Astrocyte (in vitro differentiated cells and primary cell): Measurements from ENCODE around the gene INO80E. TPM values are rescaled to one million over a fixed set of nuclear protein-coding genes. Genes with fewer than 3 reads are reported as not detected.

Source experiments
- DNase-seq: peaks from one replicate; pipeline ENCODE4 v3.0.0-alpha.2; 2010; ENCODE audit warnings: low read depth
- FAIRE-seq: peaks from 2 replicates; lab custom pipeline; 2011; peaks lifted over from hg19 to GRCh38; lab: Jason Lieb, UNC
- H2AFZ ChIP-seq: 2 replicates; pipeline ENCODE4 v1.6.0; 2012; ENCODE audit warnings: low read depth, low read length, inconsistent platforms
- H3K27ac ChIP-seq: 2 replicates; pipeline ENCODE4 v1.5.1; 2011; ENCODE audit warnings: low read depth, low read length, inconsistent platforms
- H3K27me3 ChIP-seq: 2 replicates; pipeline ENCODE4 v1.6.0; 2011; ENCODE audit warnings: low read length, inconsistent platforms; ENCODE audit not compliant: insufficient read depth
- H3K36me3 ChIP-seq: 2 replicates; pipeline ENCODE4 v1.5.1; 2011; ENCODE audit warnings: low read length, inconsistent platforms; ENCODE audit not compliant: insufficient read depth
- H3K4me1 ChIP-seq: 2 replicates; pipeline ENCODE4 v1.5.1; 2011; ENCODE audit warnings: low read length, inconsistent platforms; ENCODE audit not compliant: insufficient read depth
- H3K4me2 ChIP-seq: 2 replicates; pipeline ENCODE4 v1.6.0; 2012; ENCODE audit warnings: low read length, inconsistent platforms
- H3K4me3 ChIP-seq: 2 replicates; pipeline ENCODE4 v1.5.1; 2011; ENCODE audit warnings: low read depth, mild to moderate bottlenecking, low read length, inconsistent platforms; ENCODE audit not compliant: insufficient read depth
- H3K79me2 ChIP-seq: 2 replicates; pipeline ENCODE4 v1.6.0; 2012; ENCODE audit warnings: mild to moderate bottlenecking, low read length, inconsistent platforms; ENCODE audit not compliant: insufficient read depth
- H3K9ac ChIP-seq: 2 replicates; pipeline ENCODE4 v1.6.0; 2012; ENCODE audit warnings: mild to moderate bottlenecking, low read length, inconsistent platforms
- H3K9me3 ChIP-seq: 2 replicates; pipeline ENCODE4 v1.5.1; 2012; ENCODE audit warnings: low read depth, mild to moderate bottlenecking, low read length, inconsistent platforms; ENCODE audit not compliant: insufficient read depth
- H4K20me1 ChIP-seq: 2 replicates; pipeline ENCODE4 v1.6.0; 2012; ENCODE audit warnings: low read length, inconsistent platforms; ENCODE audit not compliant: insufficient read depth
- H3K27ac Mint-ChIP-seq: one replicate; pipeline ENCODE4 v1.8.0; 2021; ENCODE audit warnings: mild to moderate bottlenecking, mixed read lengths; ENCODE audit not compliant: unreplicated experiment
- H3K27me3 Mint-ChIP-seq: one replicate; pipeline ENCODE4 v1.8.0; 2021; ENCODE audit warnings: low read depth, mixed read lengths; ENCODE audit not compliant: unreplicated experiment
- H3K36me3 Mint-ChIP-seq: one replicate; pipeline ENCODE4 v1.8.0; 2021; ENCODE audit warnings: low read depth, mixed read lengths; ENCODE audit not compliant: unreplicated experiment
- H3K4me1 Mint-ChIP-seq: one replicate; pipeline ENCODE4 v1.8.0; 2021; ENCODE audit warnings: low read depth, mixed read lengths; ENCODE audit not compliant: unreplicated experiment
- H3K4me3 Mint-ChIP-seq: one replicate; pipeline ENCODE4 v1.8.0; 2021; ENCODE audit warnings: mild to moderate bottlenecking, moderate library complexity, mixed read lengths; ENCODE audit not compliant: unreplicated experiment
- H3K9me3 Mint-ChIP-seq: one replicate; pipeline ENCODE4 v1.8.0; 2021; ENCODE audit warnings: mild to moderate bottlenecking, mixed read lengths; ENCODE audit not compliant: unreplicated experiment
- EZH2 ChIP-seq: IDR thresholded peaks from 2 replicates; pipeline ENCODE4 v1.6.1; 2012; ENCODE audit warnings: mild to moderate bottlenecking, low read length, inconsistent platforms; ENCODE audit not compliant: insufficient read depth
- total RNA-seq: library from RNA; stranded (reverse); gene quantifications from 2 replicates; pipeline ENCODE4 v1.2.1, GENCODE V29; 2021
- TF ChIP-seq, protein P1 (sequence below): IDR thresholded peaks from 2 replicates; pipeline ENCODE4 v1.5.1; 2011; ENCODE audit warnings: low read depth, mild to moderate bottlenecking, inconsistent platforms, low read length, moderate library complexity; ENCODE audit not compliant: insufficient read depth

INO80E gene
- total RNA-seq, 1 donor from 2014 or later = 58.5 TPM

DNA sequence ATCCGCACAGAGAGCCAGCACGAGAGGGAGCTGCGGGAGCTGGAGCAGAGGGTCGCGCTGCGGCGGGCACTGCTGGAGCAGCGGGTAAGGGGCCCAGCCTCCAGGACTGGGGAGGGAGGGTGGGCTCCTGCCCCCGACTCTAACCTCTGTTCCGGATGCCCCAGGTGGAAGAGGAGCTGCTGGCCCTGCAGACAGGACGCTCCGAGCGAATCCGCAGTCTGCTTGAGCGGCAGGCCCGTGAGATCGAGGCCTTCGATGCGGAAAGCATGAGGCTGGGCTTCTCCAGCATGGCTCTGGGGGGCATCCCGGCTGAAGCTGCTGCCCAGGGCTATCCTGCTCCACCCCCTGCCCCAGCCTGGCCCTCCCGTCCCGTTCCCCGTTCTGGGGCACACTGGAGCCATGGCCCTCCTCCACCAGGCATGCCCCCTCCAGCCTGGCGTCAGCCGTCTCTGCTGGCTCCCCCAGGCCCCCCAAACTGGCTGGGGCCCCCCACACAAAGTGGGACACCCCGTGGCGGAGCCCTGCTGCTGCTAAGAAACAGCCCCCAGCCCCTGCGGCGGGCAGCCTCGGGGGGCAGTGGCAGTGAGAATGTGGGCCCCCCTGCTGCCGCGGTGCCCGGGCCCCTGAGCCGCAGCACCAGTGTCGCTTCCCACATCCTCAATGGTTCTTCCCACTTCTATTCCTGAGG lies 5.0 kb upstream of the INO80E start:
- H3K4me1 Mint-ChIP-seq = peaks cover 4% of the 10 kb centered on the region
- no peak for TF ChIP-seq EZH2
- TF ChIP-seq, protein P1, sequence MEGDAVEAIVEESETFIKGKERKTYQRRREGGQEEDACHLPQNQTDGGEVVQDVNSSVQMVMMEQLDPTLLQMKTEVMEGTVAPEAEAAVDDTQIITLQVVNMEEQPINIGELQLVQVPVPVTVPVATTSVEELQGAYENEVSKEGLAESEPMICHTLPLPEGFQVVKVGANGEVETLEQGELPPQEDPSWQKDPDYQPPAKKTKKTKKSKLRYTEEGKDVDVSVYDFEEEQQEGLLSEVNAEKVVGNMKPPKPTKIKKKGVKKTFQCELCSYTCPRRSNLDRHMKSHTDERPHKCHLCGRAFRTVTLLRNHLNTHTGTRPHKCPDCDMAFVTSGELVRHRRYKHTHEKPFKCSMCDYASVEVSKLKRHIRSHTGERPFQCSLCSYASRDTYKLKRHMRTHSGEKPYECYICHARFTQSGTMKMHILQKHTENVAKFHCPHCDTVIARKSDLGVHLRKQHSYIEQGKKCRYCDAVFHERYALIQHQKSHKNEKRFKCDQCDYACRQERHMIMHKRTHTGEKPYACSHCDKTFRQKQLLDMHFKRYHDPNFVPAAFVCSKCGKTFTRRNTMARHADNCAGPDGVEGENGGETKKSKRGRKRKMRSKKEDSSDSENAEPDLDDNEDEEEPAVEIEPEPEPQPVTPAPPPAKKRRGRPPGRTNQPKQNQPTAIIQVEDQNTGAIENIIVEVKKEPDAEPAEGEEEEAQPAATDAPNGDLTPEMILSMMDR = no peak
- peaks cover 22% of the 10 kb centered on the region for H3K36me3 ChIP-seq
- no peak for DNase-seq
- no peak overlapping the region for H3K4me3 Mint-ChIP-seq
- peaks cover 17% of the 10 kb centered on the region for H3K36me3 Mint-ChIP-seq
- H3K27ac ChIP-seq = no peak overlapping the region
- H3K79me2 ChIP-seq = no peaks in the 10 kb centered on the region
- H3K27me3 Mint-ChIP-seq = no peaks in the 10 kb centered on the region
- H3K4me3 ChIP-seq = no peak overlapping the region
- no peak overlapping the region for H3K4me2 ChIP-seq
- H4K20me1 ChIP-seq = peaks cover 27% of the 10 kb centered on the region
- no peaks in the 10 kb centered on the region for H3K27me3 ChIP-seq
- no peak overlapping the region for H2AFZ ChIP-seq
- H3K9ac ChIP-seq = no peak overlapping the region
- no peak overlapping the region for H3K27ac Mint-ChIP-seq
- FAIRE-seq = no peak
- H3K9me3 Mint-ChIP-seq = no peaks in the 10 kb centered on the region
- peaks cover 12% of the 10 kb centered on the region for H3K4me1 ChIP-seq
- H3K9me3 ChIP-seq = no peaks in the 10 kb centered on the region

DNA sequence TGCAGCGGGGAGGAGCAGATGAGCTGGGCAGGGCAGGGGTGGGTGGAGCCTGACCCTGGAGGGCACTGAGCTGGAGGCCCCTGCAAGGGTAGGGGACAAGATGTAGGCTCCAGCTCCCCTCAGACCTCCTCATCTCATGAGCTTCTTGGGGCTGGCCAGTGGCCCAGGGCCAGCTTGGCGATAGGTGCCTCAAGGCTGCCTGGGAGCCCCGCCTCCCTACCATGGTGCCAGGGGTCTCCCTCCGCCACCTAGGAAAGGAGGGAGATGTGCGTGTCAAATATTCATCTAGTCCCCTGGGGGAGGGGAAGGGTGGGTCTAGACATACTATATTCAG lies 4.5 kb upstream of the INO80E start:
- no peak overlapping the region for H3K4me2 ChIP-seq
- no peak overlapping the region for H3K27ac ChIP-seq
- H3K36me3 ChIP-seq = peaks cover 21% of the 10 kb centered on the region
- H3K27me3 Mint-ChIP-seq = no peaks in the 10 kb centered on the region
- no peak for TF ChIP-seq EZH2
- TF ChIP-seq, protein P1 = no peak
- H4K20me1 ChIP-seq = peaks cover 27% of the 10 kb centered on the region
- no peak overlapping the region for H3K4me3 ChIP-seq
- no peak overlapping the region for H3K27ac Mint-ChIP-seq
- H3K4me1 Mint-ChIP-seq = peaks cover 4% of the 10 kb centered on the region
- H3K4me1 ChIP-seq = peaks cover 12% of the 10 kb centered on the region
- H3K9me3 ChIP-seq = no peaks in the 10 kb centered on the region
- no peaks in the 10 kb centered on the region for H3K27me3 ChIP-seq
- no peak overlapping the region for H3K9ac ChIP-seq
- no peak for DNase-seq
- peaks cover 17% of the 10 kb centered on the region for H3K36me3 Mint-ChIP-seq
- no peak for FAIRE-seq
- H3K4me3 Mint-ChIP-seq = no peak overlapping the region
- no peak overlapping the region for H2AFZ ChIP-seq
- H3K79me2 ChIP-seq = peaks cover 5% of the 10 kb centered on the region
- H3K9me3 Mint-ChIP-seq = no peaks in the 10 kb centered on the region

DNA sequence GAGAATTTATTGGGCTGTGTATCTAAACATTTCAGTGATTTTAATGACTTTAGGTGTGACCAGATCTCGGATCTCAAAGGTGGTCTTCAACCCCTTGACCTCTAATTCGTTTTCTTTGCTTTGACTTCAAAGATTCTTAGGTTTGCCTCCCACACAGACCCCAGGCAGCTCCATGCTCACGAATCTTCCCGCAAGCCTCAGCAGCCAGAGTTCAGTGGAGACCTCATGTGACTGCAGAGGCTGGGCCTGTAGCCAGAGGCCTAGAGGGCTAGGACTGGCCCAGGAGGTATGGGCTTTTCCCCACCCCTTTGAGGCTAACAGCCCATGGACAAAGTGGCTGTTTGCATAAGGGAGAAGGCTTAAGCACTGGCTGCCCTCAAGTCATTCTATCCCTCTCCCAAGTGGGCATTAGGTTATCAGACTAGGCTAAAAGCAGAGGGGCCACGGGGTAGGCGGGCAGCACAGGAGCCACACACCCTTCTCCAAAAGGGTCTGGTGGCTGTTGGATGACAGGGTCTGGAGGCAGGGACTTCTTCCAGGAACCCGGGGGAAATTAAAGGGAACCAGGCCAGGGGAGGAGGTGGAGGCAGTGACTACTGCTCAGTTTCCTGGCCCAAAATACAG lies 3.6 kb upstream of the INO80E start:
- Mint-ChIP-seq H3K4me1 (peaks cover 8% of the 10 kb centered on the region), H3K36me3 (peaks cover 17% of the 10 kb centered on the region), H3K4me3 (peak overlapping the region; percentile 45), H3K27me3 (no peaks in the 10 kb centered on the region), H3K27ac (peak overlapping the region; percentile 80), H3K9me3 (no peaks in the 10 kb centered on the region)
- H3K4me3 ChIP-seq = no peak overlapping the region
- H3K79me2 ChIP-seq = peaks cover 11% of the 10 kb centered on the region
- no peaks in the 10 kb centered on the region for H3K9me3 ChIP-seq
- H3K27me3 ChIP-seq = no peaks in the 10 kb centered on the region
- peaks cover 27% of the 10 kb centered on the region for H4K20me1 ChIP-seq
- no peak for TF ChIP-seq EZH2
- TF ChIP-seq, protein P1 = no peak
- DNase-seq = no peak
- no peak overlapping the region for H3K4me2 ChIP-seq
- H3K9ac ChIP-seq = no peak overlapping the region
- no peak overlapping the region for H3K27ac ChIP-seq
- no peak for FAIRE-seq
- peaks cover 12% of the 10 kb centered on the region for H3K4me1 ChIP-seq
- H3K36me3 ChIP-seq = peaks cover 21% of the 10 kb centered on the region
- H2AFZ ChIP-seq = no peak overlapping the region
